Psoas muscle (tissue), 8 donors: ENCODE results near the gene OR6J1. TPM values are rescaled to one million over a fixed set of nuclear protein-coding genes. Genes with fewer than 3 reads are reported as not detected.

Source experiments
- ATAC-seq, 4 donors: fragments of 200-7000 bp; cut with Tn5 transposase; one replicate each; pipeline ENCODE4 v1.9.1; 2020; ENCODE audit warnings: moderate library complexity in 3 of 4, mild to moderate bottlenecking in 2 of 4
- DNase-seq, 2 donors: peaks; one replicate each; pipeline ENCODE4 v3.0.0-alpha.2; 2020
- H3K27ac ChIP-seq: fragments of 200-600 bp; one replicate; pipeline ENCODE4 v1.8.0; 2022
- H3K27me3 ChIP-seq, 3 donors: fragments of 200-600 bp in 1 of 3; one replicate each; pipeline versions ENCODE4 v1.6.1 to v1.8.0; 2013 to 2022; ENCODE audit warnings: low read length in 2 of 3, mild to moderate bottlenecking in 2 of 3, moderate library complexity in 1 of 3; ENCODE audit not compliant: insufficient read depth in 3 of 3
- H3K36me3 ChIP-seq, 2 donors: fragments of 200-600 bp in 1 of 2; one replicate each; pipeline versions ENCODE4 v1.6.1 to v1.8.0; 2013 to 2022; ENCODE audit warnings: low read depth in 1 of 2, mild to moderate bottlenecking in 1 of 2, moderate library complexity in 1 of 2; ENCODE audit not compliant: insufficient read depth in 1 of 2
- H3K4me1 ChIP-seq: fragments of 200-600 bp; one replicate; pipeline ENCODE4 v1.8.0; 2022
- H3K4me3 ChIP-seq: fragments of 200-600 bp; one replicate; pipeline ENCODE4 v1.8.0; 2022; ENCODE audit warnings: mild to moderate bottlenecking
- H3K9me3 ChIP-seq: fragments of 200-600 bp; one replicate; pipeline ENCODE4 v1.8.0; 2022
- WGBS, 3 donors: extraction: QIAGEN DNeasy Blood & Tissue Kit; methylation state at CpG; one replicate each; pipeline versions ENCODE4 v1.1.6 to v1.1.7; 2013; 5-methylcytosine and 5-hydroxymethylcytosine counted together
- intact Hi-C, 2 donors: fragments of 100-400 bp; cut with DNase I; formaldehyde crosslinking; loops; one replicate each; pipeline versions ENCODE4 v1.11.0 to v1.14.2; 2022
- polyA plus RNA-seq, 3 donors: library from polyadenylated mRNA; stranded (reverse); fragments of 200-250 nt; gene quantifications; one replicate each; pipeline ENCODE4 v1.2.3, GENCODE V29; 2013
- total RNA-seq, 4 donors: library from RNA; stranded (reverse); fragmentation: NEBNext Ultra II Directional in 2 of 4; extraction: Animal tissue kit (Norgen Biotek cat#: 25700) in 2 of 4; gene quantifications; one replicate each; pipeline versions ENCODE4 v1.2.1 to v1.2.4, GENCODE V29; 2021 to 2023
- TF ChIP-seq, protein P1 (sequence below): fragments of 200-600 bp; IDR thresholded peaks from one replicate; pipeline ENCODE4 v1.8.0; 2022; ENCODE audit warnings: antibody characterized with exemption
- donor health status: healthy with polysubstance abuse.
- donor health status: DM: no; HTN: no; CAD: no; lungs with moderate emphysema.
- donor health status: Bipolar disorder and iron deficiency.
- donor health status: healthy.
- donor health status: DM: yes; HTN: yes; CAD: no.
- donor health status: DM: no; HTN: no; CAD: no.
- donor health status: DM: no; HTN: no; CAD: no.
- donor health status: DM: yes; HTN: yes; CAD: no.

OR6J1 gene
- total and polyA plus RNA-seq, 7 donors, result not detected

DNA sequence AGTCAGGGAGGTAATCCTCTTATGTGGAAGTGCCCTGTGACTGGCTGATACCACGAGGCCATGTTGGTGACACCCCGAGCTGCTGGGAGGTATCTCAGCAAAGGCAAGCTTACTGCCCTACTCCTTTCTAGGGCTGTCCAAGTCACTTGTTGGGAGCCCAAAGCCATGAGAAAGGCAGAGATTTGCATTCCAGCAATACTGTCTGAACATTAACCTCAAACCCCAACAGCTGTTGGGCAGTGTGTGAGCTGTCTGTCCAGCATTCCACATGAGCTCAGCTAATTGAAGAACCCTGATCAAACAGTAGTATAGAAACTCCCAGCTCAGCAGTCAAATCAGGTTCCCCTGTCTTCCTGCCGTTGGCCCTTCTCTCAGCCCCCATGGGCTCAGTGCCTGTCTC is 36.9 kb downstream of the OR6J1 start:
- Histone ChIP-seq H3K27ac (no peak overlapping the region), H3K27me3 (no peaks in the 10 kb centered on the region), H3K9me3 (no peaks in the 10 kb centered on the region), H3K4me1 (no peaks in the 10 kb centered on the region), H3K36me3 (peaks cover 10 to 100% of the 10 kb centered on the region in 2 donors), H3K4me3 (no peak overlapping the region)
- TF ChIP-seq, protein P1, sequence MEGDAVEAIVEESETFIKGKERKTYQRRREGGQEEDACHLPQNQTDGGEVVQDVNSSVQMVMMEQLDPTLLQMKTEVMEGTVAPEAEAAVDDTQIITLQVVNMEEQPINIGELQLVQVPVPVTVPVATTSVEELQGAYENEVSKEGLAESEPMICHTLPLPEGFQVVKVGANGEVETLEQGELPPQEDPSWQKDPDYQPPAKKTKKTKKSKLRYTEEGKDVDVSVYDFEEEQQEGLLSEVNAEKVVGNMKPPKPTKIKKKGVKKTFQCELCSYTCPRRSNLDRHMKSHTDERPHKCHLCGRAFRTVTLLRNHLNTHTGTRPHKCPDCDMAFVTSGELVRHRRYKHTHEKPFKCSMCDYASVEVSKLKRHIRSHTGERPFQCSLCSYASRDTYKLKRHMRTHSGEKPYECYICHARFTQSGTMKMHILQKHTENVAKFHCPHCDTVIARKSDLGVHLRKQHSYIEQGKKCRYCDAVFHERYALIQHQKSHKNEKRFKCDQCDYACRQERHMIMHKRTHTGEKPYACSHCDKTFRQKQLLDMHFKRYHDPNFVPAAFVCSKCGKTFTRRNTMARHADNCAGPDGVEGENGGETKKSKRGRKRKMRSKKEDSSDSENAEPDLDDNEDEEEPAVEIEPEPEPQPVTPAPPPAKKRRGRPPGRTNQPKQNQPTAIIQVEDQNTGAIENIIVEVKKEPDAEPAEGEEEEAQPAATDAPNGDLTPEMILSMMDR, result no peak
- 76 to 85% (median 79%) methylated on average over 3 of the region's 3 CpGs for WGBS, 3 donors
- ATAC-seq (no peak), DNase-seq (no peak)
- intact Hi-C loops, result no loop called here

DNA sequence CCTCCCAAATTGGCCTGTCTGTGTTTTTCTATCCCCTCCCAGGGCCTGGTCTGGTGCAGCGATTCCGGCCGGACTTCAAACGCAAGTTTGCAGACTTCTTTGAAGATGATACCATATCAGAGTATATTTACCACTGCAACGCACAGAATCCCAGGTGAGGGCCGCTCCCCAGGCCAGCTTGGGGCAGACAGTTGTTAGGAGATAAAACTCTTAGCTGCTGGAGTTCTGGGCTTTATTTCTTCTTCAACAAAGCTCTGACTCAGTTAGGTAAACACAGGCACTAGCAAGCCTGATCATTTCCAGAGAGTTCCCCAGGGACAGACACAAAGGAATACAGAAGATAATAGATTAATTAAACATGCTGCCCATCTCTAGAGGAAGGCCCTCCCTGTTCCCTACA is 37.8 kb downstream of the OR6J1 start:
- ATAC-seq (no peak), DNase-seq (no peak)
- Histone ChIP-seq H3K27me3 (no peaks in the 10 kb centered on the region), H3K36me3 (peaks cover 10 to 100% of the 10 kb centered on the region in 2 donors), H3K4me3 (no peak overlapping the region), H3K4me1 (peaks cover 3% of the 10 kb centered on the region), H3K27ac (no peak overlapping the region), H3K9me3 (no peaks in the 10 kb centered on the region)
- intact Hi-C loops, result no loop called here
- 93 to 96% (median 94%) methylated on average over 6 of the region's 6 CpGs for WGBS, 3 donors
- TF ChIP-seq, protein P1, result no peak

DNA sequence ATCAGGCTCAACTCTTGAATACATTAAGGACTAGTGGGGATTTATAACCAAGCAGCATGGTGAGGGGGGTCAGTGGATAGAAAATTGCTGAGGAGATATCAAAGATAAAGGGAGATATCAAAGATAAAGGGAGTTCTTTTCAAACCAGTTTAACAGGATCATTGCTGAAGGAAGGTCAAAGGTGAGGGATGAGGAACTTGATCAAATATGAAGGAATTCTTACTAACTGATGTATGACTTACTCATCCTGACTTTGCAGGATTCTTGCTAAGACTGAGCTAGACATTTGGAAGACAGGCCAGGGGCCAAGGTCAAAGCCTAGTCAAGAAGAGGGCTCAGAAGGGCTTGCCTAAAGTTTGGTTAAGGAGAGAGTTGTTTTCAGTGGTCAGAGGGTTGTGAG is 41.3 kb downstream of the OR6J1 start:
- TF ChIP-seq, protein P1, result no peak
- H3K4me3 ChIP-seq, result no peak overlapping the region
- intact Hi-C loops, result no loop called here
- no peak overlapping the region for H3K27ac ChIP-seq
- H3K9me3 ChIP-seq, result no peaks in the 10 kb centered on the region
- DNase-seq (no peak), ATAC-seq (no peak)
- peaks cover 23% of the 10 kb centered on the region for H3K4me1 ChIP-seq
- peaks cover 5 to 70% of the 10 kb centered on the region in 2 donors for H3K36me3 ChIP-seq
- no peaks in the 10 kb centered on the region for H3K27me3 ChIP-seq

DNA sequence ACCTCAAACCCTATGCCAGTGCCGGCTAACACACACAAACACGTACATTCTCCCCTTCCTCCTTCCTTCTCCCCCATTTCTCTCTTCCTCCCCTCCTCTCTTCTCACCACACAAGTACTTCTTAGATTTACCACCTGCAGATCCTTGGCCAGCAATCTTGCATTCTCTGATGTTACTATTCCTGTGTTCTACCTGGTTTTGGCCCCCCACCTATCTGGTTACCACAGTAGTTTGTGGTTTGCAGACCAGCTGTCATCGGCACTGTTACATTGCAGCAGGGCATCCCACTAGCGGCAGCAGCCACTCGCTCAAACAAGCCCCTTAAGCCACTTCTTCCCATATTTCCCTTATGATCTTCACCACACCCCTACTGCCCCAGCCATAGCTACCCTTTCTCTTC is 42.2 kb downstream of the OR6J1 start:
- Histone ChIP-seq H3K4me3 (no peak overlapping the region), H3K36me3 (peaks cover 5 to 62% of the 10 kb centered on the region in 2 donors), H3K9me3 (no peaks in the 10 kb centered on the region), H3K27me3 (no peaks in the 10 kb centered on the region), H3K27ac (no peak overlapping the region), H3K4me1 (peaks cover 23% of the 10 kb centered on the region)
- no peak for ATAC-seq
- TF ChIP-seq, protein P1, result no peak
- WGBS, 3 donors, result 84 to 92% (median 89%) methylated on average over 5 of the region's 5 CpGs
- no peak for DNase-seq
- intact Hi-C loops, result no loop called here

DNA sequence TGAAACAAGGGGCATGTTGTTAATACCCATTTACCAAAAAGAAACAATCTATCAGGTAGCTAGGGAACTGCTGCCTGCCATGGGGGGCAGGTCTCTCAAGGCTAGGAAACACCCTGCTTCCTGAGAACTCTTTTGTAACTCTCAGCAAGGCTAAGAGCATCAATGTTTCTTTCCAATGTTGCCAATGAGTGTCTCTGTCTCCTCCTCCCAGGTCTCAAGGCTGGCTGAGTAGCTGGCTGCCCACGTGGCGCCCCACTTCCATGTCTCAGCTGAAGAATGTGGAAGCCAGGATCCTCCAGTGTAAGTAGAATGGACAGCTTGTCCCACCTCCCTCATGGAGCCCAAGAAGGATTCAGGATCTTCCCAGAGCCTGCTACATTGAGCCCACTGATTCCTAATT is 42.7 kb downstream of the OR6J1 start:
- peaks cover 23% of the 10 kb centered on the region for H3K4me1 ChIP-seq
- DNase-seq, result no peak
- TF ChIP-seq, protein P1, result no peak
- no peak overlapping the region for H3K4me3 ChIP-seq
- no peak for ATAC-seq
- intact Hi-C loops, result no loop called here
- H3K27me3 ChIP-seq, result no peaks in the 10 kb centered on the region
- H3K9me3 ChIP-seq, result no peaks in the 10 kb centered on the region
- WGBS, 3 donors, result 91 to 96% (median 95%) methylated on average over 2 of the region's 2 CpGs
- no peak overlapping the region for H3K27ac ChIP-seq
- peaks cover 5 to 56% of the 10 kb centered on the region in 2 donors for H3K36me3 ChIP-seq
